HL-60 (cell line): ENCODE data around the gene CLPTM1L.

Experiments
- CTCF ChIP-seq: IDR thresholded peaks from one replicate; pipeline ENCODE4 v1.5.1; 2011; ENCODE audit warnings: low read length, control low read depth, inconsistent platforms; ENCODE audit not compliant: insufficient read depth
- GABPA ChIP-seq: IDR thresholded peaks from 2 replicates; pipeline ENCODE4 v1.6.1; 2012; ENCODE audit warnings: low read depth
- POLR2AphosphoS5 ChIP-seq: IDR thresholded peaks from 2 replicates; pipeline ENCODE4 v1.6.1; 2012; ENCODE audit warnings: low read depth
- REST ChIP-seq: IDR thresholded peaks from 2 replicates; pipeline ENCODE4 v1.6.1; 2012; ENCODE audit warnings: low read depth; ENCODE audit not compliant: insufficient replicate concordance
- SPI1 ChIP-seq: IDR thresholded peaks from 2 replicates; pipeline ENCODE4 v1.6.1; 2012; ENCODE audit warnings: low read depth, mild to moderate bottlenecking, borderline replicate concordance

- no peak for TF ChIP-seq CTCF
- no peak for TF ChIP-seq POLR2AphosphoS5
- no peak for TF ChIP-seq GABPA
- TF ChIP-seq REST = no peak
- TF ChIP-seq SPI1 = no peak
Observed at GRCh38 chr5:1371218-1371971, 26.5 kb upstream of the CLPTM1L start.
